ENCODE measurements around the gene USH1C. TPM values are rescaled to one million over a fixed set of nuclear protein-coding genes. Genes with fewer than 3 reads are reported as not detected.

Gene USH1C
- total and polyA plus RNA-seq, 9 of the 15 experiments (the other 6 are each of a cell fraction or from before 2014, with no cell fraction given): 0.04 TPM; not detected in 8

DNA sequence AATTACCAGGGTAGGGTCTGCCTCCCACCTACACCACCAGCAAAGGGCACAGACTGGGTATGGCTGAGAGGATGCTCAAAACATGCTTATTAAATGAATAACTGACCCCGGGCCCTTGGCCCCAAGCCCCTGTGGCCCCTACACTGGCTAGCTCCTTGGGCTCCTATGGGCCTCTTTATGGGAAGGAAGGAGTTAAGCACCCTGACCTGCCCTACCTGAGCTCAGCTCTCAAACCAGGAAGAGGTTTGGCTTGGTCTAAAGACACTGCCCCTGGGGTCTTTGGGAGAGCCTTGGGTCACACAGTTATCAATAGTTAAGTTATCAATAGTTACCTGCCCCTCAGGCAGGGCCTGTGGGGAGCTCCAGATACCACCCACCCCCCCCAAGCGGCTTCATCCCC, 1.2 kb downstream of the USH1C start:
- ATAC-seq (no peak), FAIRE-seq (no peak), DNase-seq (ENCODE audit: extremely low read depth in 1 of 4, low spot score in 3 of 4) (no peak)
- H3K9ac ChIP-seq (ENCODE audit: insufficient read depth in 1 of 2, low read depth in 2 of 2, low read length in 2 of 2): no peak overlapping the region
- BruUV-seq (replicated peaks): no TSS peak
- H3K4me1 ChIP-seq (replicated peaks in 1 of 2; ENCODE audit: control insufficient read depth in 2 of 2, insufficient read depth in 2 of 2, low read length in 2 of 2): peaks cover 0 to 22% of the 10 kb centered on the region in 2 experiments; a peak in 2 of 5 replicates
- no peaks in the 10 kb centered on the region for H3K79me2 ChIP-seq (ENCODE audit: control insufficient read depth, insufficient read depth, low read length)
- no peak overlapping the region for H3K27ac ChIP-seq (ENCODE audit: extremely low read depth, low read depth, low read length)
- H3K4me2 ChIP-seq (ENCODE audit: insufficient read depth, low read length): no peak overlapping the region
- POLR2A ChIA-PET: interaction anchor here (1.0 to 2.0 kb wide), 3 partner anchors 11 to 15 kb away, joined by 3 to 5 read pairs (median 4); no protein-coding TSS in a partner anchor
- in situ Hi-C loops (cut with MboI) (no loop called here), intact Hi-C loops (cut with micrococcal nuclease) (no loop called here)
- peaks cover 10 to 59% of the 10 kb centered on the region in 2 experiments; a peak in 3 of 5 replicates for H3K27me3 ChIP-seq (ENCODE audit: control insufficient read depth in 2 of 2, insufficient read depth in 2 of 2, low read length in 2 of 2)
- no peaks in the 10 kb centered on the region; the same call in 1 of the 2 replicates for H4K20me1 ChIP-seq (replicated peaks; ENCODE audit: control insufficient read depth, insufficient read depth, low read length)
- no peaks in the 10 kb centered on the region for H3K9me3 ChIP-seq (replicated peaks; ENCODE audit: control insufficient read depth, insufficient read depth, low read depth, low read length)
- H3K36me3 ChIP-seq (ENCODE audit: control insufficient read depth, insufficient read depth, low read length): no peaks in the 10 kb centered on the region
- no peak overlapping the region for H3K4me3 ChIP-seq
- CTCF ChIA-PET (ENCODE audit: low intra/inter-chr PET ratio): no interaction called here
- no peak overlapping the region for H2AFZ ChIP-seq (ENCODE audit: low read depth, low read length)
- TF ChIP-seq HDAC2 (IDR thresholded peaks at IDR 0.05) (no peak), MEF2A (IDR thresholded peaks at IDR 0.05; ENCODE audit: control insufficient read depth, low read depth, low read length) (no peak), RBFOX2 (IDR thresholded peaks at IDR 0.05; ENCODE audit: low read depth, low read length) (no peak), RBBP5 (IDR thresholded peaks at IDR 0.05; ENCODE audit: borderline replicate concordance, insufficient read depth, low read length, poor library complexity, severe bottlenecking) (no peak)
- no peaks in the 10 kb centered on the region for H3K9me1 ChIP-seq (ENCODE audit: control insufficient read depth, insufficient read depth, low read length)
- WGBS (ENCODE audit: insufficient coverage, low coverage, missing lambda C conversion rate): 5% methylated on average over 2 of the region's 2 CpGs

GRCh38 chr11:17542249-17542648, 2.0 kb downstream of the USH1C start:
- BruUV-seq (replicated peaks): no TSS peak
- H4K20me1 ChIP-seq (replicated peaks; ENCODE audit: control insufficient read depth, insufficient read depth, low read length): no peaks in the 10 kb centered on the region; the same call in 1 of the 2 replicates
- FAIRE-seq (no peak), ATAC-seq (no peak), DNase-seq (ENCODE audit: extremely low read depth in 1 of 4, low spot score in 3 of 4) (no peak)
- 0% methylated on average over 4 of the region's 4 CpGs for WGBS (ENCODE audit: insufficient coverage, low coverage, missing lambda C conversion rate)
- in situ Hi-C loops (cut with MboI) (no loop called here), intact Hi-C loops (cut with micrococcal nuclease) (no loop called here)
- H3K79me2 ChIP-seq (ENCODE audit: control insufficient read depth, insufficient read depth, low read length): no peaks in the 10 kb centered on the region
- peaks cover 10 to 51% of the 10 kb centered on the region in 2 experiments; a peak in 3 of 5 replicates for H3K27me3 ChIP-seq (ENCODE audit: control insufficient read depth in 2 of 2, insufficient read depth in 2 of 2, low read length in 2 of 2)
- no peaks in the 10 kb centered on the region for H3K36me3 ChIP-seq (ENCODE audit: control insufficient read depth, insufficient read depth, low read length)
- POLR2A ChIA-PET: interaction anchor here (0.6 to 2.0 kb wide), 5 partner anchors 12 to 29 kb away, joined by 3 to 5 read pairs (median 4); no protein-coding TSS in a partner anchor
- no peak overlapping the region for H3K4me3 ChIP-seq
- H3K9me3 ChIP-seq (replicated peaks; ENCODE audit: control insufficient read depth, insufficient read depth, low read depth, low read length): no peaks in the 10 kb centered on the region
- no peak overlapping the region for H3K9ac ChIP-seq (ENCODE audit: insufficient read depth in 1 of 2, low read depth in 2 of 2, low read length in 2 of 2)
- CTCF ChIA-PET (ENCODE audit: low intra/inter-chr PET ratio): no interaction called here
- no peak overlapping the region for H2AFZ ChIP-seq (ENCODE audit: low read depth, low read length)
- H3K9me1 ChIP-seq (ENCODE audit: control insufficient read depth, insufficient read depth, low read length): no peaks in the 10 kb centered on the region
- H3K4me1 ChIP-seq (replicated peaks in 1 of 2; ENCODE audit: control insufficient read depth in 2 of 2, insufficient read depth in 2 of 2, low read length in 2 of 2): peaks cover 0 to 17% of the 10 kb centered on the region in 2 experiments; a peak in 2 of 5 replicates
- H3K27ac ChIP-seq (ENCODE audit: extremely low read depth, low read depth, low read length): no peak overlapping the region
- H3K4me2 ChIP-seq (ENCODE audit: insufficient read depth, low read length): no peak overlapping the region
